Activated T-cell treated with anti-CD3 and anti-CD28 coated beads for 24 hours (primary cell): ENCODE data around the gene SLCO1B1.

ENCODE experiments used
- DNase-seq: peaks from one replicate; pipeline ENCODE4 v3.0.0-alpha.2; 2020; ENCODE audit warnings: low read depth

The SLCO1B1 gene

DNA sequence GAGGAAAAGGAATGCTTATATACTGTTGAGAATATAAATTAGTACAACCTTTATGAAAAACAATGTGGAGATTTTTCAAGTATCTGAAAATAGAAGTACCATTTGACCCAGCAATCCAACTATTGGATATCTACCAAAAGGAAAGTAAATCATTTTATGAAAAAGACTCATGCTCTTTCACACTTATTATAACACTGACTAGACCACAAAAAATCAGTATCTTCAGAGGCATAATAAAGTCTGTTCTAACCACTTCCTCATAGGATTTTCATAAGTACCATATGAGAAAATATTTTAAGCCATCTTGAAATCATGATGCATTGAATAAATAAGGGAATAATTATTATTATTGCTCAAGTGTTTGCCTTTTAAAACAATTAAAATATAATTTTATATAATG, 90.8 kb downstream of the SLCO1B1 start:
- no peak for DNase-seq

DNA sequence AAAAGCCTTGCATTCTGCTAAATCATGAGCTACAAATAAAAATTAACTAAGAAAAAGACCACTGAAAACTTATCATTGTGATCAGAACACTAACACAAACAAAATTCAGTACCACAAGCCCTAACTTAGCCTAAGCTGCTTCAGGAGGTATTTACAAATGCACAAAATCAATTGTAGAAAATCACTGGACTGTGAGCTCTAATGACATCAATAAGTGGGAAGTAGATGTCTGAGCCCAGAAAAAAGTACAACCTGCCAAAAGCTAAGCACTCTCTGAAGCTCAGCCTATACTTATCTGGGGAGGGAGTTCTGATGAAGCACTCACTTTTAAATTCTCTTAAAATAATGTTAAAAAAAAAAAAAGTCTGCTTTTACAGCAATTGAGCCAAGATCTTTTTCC, 92.9 kb downstream of the SLCO1B1 start:
- DNase-seq = no peak

DNA sequence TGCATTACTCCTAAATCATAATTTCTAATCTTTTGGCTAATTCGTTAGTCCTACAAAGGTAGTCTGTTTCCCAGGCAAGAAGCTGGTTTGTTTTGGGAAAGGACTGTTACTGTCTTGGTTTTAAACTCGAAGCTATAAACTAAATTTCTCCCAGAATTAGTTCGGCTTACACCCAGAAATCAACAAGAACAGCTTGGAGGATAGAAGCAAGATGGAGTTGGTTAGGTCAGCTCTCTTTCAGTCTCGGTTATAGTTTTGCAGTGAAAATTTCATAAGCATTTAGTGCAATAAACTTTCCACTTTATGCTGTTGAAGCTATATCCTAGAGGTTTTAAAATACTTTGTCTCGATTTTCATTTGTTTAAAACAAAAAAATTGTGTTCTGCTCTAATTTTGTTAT, 103.4 kb downstream of the SLCO1B1 start:
- DNase-seq = no peak

- DNase-seq = no peak
Observed at GRCh38 chr12:21239866-21240265, 108.9 kb downstream of the SLCO1B1 start.

- no peak for DNase-seq
Observed at GRCh38 chr12:21248679-21249078, 117.7 kb downstream of the SLCO1B1 start.

GRCh38 chr12:21252070-21252469, 121.1 kb downstream of the SLCO1B1 start:
- no peak for DNase-seq

DNA sequence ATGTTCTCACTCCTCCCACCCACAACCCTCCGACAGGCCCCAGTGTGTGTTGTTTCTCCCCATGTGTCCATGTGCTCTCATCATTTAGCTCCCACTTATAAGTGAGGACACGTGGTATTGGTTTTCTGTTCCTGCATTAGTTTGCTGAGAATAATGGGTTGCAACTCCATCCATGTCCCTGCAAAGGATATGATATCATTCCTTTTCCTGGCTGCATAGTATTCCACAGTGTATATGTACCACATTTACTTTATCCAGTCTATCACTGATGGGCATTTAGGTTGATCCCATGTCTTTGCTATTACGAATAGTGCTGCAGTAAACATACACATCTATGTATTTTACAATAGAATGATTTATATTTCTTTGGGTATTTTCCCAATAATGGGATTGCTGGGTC, 126.2 kb downstream of the SLCO1B1 start:
- no peak for DNase-seq

DNA sequence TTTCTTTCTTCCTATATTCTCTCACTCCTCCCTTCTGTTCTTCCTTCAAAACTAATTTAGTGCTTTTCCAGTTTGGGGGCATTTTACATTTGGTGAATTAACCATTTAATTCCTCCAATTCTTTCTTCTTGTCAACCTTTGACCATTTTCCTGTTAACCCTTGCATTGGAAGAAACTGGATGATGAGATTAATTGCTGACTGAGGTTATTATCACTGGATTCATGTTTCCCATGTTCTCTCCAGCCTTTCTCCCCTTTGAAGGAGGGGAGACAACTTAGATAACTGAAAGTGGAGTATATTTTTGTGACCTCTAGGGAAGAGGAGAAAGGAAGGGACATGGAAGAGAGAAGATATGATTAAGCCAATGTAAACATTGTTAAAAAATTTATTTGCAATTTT, 133.2 kb downstream of the SLCO1B1 start:
- DNase-seq = no peak

DNA sequence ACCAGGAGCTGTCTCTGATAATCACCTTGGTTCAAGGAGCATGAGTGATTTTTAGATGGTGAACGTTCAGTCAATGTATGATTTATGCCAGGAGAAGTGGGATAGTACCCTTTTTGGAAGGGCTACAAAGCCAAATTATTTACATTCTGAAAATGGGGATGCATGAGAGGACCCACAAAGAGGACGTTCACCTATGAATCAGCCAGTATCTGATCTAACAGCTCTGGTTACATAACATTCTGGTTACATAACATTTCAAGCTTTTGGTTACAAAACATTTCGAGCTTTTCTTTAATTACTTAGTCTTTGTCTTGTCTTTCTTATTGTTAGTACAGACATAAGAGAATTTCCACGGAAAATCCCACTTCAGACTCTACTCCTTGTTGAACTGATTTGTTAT, 134.9 kb downstream of the SLCO1B1 start:
- no peak for DNase-seq

DNA sequence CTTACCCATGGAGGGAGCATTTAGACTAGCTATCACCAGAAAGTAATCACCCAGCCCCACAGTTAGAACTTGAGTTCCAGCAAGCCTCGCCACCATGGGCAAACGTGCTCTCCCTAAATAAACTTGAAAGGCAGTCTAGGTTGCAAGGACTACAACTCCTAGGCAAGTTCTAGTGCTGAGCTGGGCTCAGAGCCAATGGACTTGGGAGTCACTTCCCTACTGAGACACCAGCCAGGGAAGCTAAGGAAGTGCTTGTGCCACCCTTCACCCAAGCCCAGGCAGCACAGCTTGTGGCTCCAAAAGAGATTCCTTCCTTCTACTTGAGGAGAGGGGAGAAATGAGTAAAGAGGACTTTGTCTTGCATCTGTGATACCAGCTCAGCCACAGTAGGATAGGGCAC, 145.8 kb downstream of the SLCO1B1 start:
- no peak for DNase-seq
